HFFc6 (cell line): Measurements from ENCODE around the gene TAOK1. TPM values are rescaled to one million over a fixed set of nuclear protein-coding genes. Genes with fewer than 3 reads are reported as not detected.
A peak's percentile ranks its signal among the peaks of the same experiment; 100 is the strongest.

Experiments
- DNase-seq: peaks from one replicate; pipeline ENCODE4 v3.0.0-alpha.2; 2018
- H3K27ac Mint-ChIP-seq: 2 replicates; pipeline ENCODE4 v1.8.0; 2020; ENCODE audit warnings: mild to moderate bottlenecking, mixed read lengths
- H3K27me3 Mint-ChIP-seq: 2 replicates; pipeline ENCODE4 v1.8.0; 2021; ENCODE audit warnings: mild to moderate bottlenecking, moderate library complexity, mixed read lengths; ENCODE audit not compliant: insufficient read depth
- H3K36me3 Mint-ChIP-seq: 2 replicates; pipeline ENCODE4 v1.8.0; 2021; ENCODE audit warnings: low read depth, mixed read lengths
- H3K4me1 Mint-ChIP-seq: 2 replicates; pipeline ENCODE4 v1.8.0; 2020; ENCODE audit warnings: low read depth, mixed read lengths
- H3K4me3 Mint-ChIP-seq: 2 replicates; pipeline ENCODE4 v1.8.0; 2020; ENCODE audit warnings: mild to moderate bottlenecking, moderate library complexity, mixed read lengths
- H3K9me3 Mint-ChIP-seq: 2 replicates; pipeline ENCODE4 v1.8.0; 2020; ENCODE audit warnings: mild to moderate bottlenecking, mixed read lengths
- CTCF ChIP-seq: fragments of 200-600 bp; sonication (generic); IDR thresholded peaks from 2 replicates; pipeline ENCODE4 v1.5.0; 2021; ENCODE audit warnings: antibody characterized with exemption, mild to moderate bottlenecking
- total RNA-seq, 6 experiments: library from RNA; stranded (reverse); fragmentation: NEBNext Ultra II Directional; extraction: Animal tissue kit (Norgen Biotek cat#: 25700); gene quantifications; 2 replicates in 1 of 6; 3 replicates in 5 of 6; pipeline ENCODE4 v1.2.3, GENCODE V29; 2021

TAOK1 gene
- total RNA-seq, 6 experiments from 2014 or later = 72.0 to 82.6 (median 75.1) TPM

GRCh38 chr17:29594519-29595090 lies 204.4 kb downstream of the TAOK1 start:
- peak overlapping the region; percentile 57 for H3K4me3 Mint-ChIP-seq
- no peak for TF ChIP-seq CTCF
- H3K9me3 Mint-ChIP-seq = no peaks in the 10 kb centered on the region
- peaks cover 7% of the 10 kb centered on the region; the same call in 1 of the 2 replicates for H3K27me3 Mint-ChIP-seq
- DNase-seq = no peak
- no peaks in the 10 kb centered on the region for H3K36me3 Mint-ChIP-seq
- peaks cover 39% of the 10 kb centered on the region for H3K4me1 Mint-ChIP-seq
- no peak overlapping the region for H3K27ac Mint-ChIP-seq

GRCh38 chr17:29595107-29595942 lies 205.2 kb downstream of the TAOK1 start:
- Mint-ChIP-seq H3K9me3 (no peaks in the 10 kb centered on the region), H3K4me1 (peaks cover 32% of the 10 kb centered on the region), H3K4me3 (no peak overlapping the region; the same call in 1 of the 2 replicates), H3K27me3 (peaks cover 7% of the 10 kb centered on the region; the same call in 1 of the 2 replicates), H3K36me3 (no peaks in the 10 kb centered on the region), H3K27ac (no peak overlapping the region)
- DNase-seq = no peak
- no peak for TF ChIP-seq CTCF

- no peak for TF ChIP-seq CTCF
- DNase-seq = no peak
- no peak overlapping the region for H3K4me3 Mint-ChIP-seq
- no peak overlapping the region for H3K27ac Mint-ChIP-seq
- no peaks in the 10 kb centered on the region for H3K9me3 Mint-ChIP-seq
- H3K36me3 Mint-ChIP-seq = no peaks in the 10 kb centered on the region
- H3K4me1 Mint-ChIP-seq = peaks cover 24% of the 10 kb centered on the region
- H3K27me3 Mint-ChIP-seq = peaks cover 8% of the 10 kb centered on the region; the same call in 1 of the 2 replicates
Observed at GRCh38 chr17:29595943-29596774, 206.0 kb downstream of the TAOK1 start.

- H3K36me3 Mint-ChIP-seq = no peaks in the 10 kb centered on the region
- H3K27ac Mint-ChIP-seq = no peak overlapping the region
- no peak for DNase-seq
- no peak overlapping the region for H3K4me3 Mint-ChIP-seq
- H3K9me3 Mint-ChIP-seq = no peaks in the 10 kb centered on the region
- TF ChIP-seq CTCF = no peak
- H3K4me1 Mint-ChIP-seq = peaks cover 17% of the 10 kb centered on the region
- peaks cover 7% of the 10 kb centered on the region for H3K27me3 Mint-ChIP-seq
Observed at GRCh38 chr17:29596811-29597210, 206.6 kb downstream of the TAOK1 start.

GRCh38 chr17:29597361-29598172 lies 207.4 kb downstream of the TAOK1 start:
- peaks cover 6% of the 10 kb centered on the region for H3K27me3 Mint-ChIP-seq
- no peak overlapping the region for H3K4me3 Mint-ChIP-seq
- no peaks in the 10 kb centered on the region for H3K36me3 Mint-ChIP-seq
- peaks cover 10% of the 10 kb centered on the region; the same call in 1 of the 2 replicates for H3K4me1 Mint-ChIP-seq
- no peak overlapping the region for H3K27ac Mint-ChIP-seq
- DNase-seq = no peak
- H3K9me3 Mint-ChIP-seq = no peaks in the 10 kb centered on the region
- TF ChIP-seq CTCF = no peak
